GM12873 (cell line): ENCODE results near the gene POLK.

Experiments
- TF ChIP-seq, protein P1 (sequence below): IDR thresholded peaks from 2 replicates; pipeline ENCODE4 v1.5.1; 2012; ENCODE audit warnings: low read depth, mild to moderate bottlenecking, moderate library complexity, low read length, control low read depth; ENCODE audit not compliant: insufficient read depth; ENCODE audit errors: missing control alignments

The POLK gene

DNA sequence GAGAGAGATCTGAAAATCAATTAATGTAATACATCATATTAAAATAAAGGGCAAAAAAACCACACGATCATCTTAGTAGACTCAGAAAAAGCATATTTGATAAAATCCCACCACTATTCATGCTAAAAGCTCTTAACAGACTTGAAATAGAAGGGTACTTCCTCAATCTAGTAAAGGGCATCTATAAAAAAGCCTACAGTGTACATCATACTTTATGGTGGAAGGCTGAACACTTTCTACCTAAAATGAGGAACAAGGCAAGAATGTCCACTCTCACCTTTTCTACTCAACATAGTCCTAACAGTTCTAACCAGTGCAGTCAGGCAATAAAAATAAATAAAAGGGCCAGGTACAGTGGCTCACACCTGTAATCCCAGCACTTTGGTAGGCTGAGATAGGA is 38.9 kb downstream of the POLK start:
- TF ChIP-seq, protein P1, sequence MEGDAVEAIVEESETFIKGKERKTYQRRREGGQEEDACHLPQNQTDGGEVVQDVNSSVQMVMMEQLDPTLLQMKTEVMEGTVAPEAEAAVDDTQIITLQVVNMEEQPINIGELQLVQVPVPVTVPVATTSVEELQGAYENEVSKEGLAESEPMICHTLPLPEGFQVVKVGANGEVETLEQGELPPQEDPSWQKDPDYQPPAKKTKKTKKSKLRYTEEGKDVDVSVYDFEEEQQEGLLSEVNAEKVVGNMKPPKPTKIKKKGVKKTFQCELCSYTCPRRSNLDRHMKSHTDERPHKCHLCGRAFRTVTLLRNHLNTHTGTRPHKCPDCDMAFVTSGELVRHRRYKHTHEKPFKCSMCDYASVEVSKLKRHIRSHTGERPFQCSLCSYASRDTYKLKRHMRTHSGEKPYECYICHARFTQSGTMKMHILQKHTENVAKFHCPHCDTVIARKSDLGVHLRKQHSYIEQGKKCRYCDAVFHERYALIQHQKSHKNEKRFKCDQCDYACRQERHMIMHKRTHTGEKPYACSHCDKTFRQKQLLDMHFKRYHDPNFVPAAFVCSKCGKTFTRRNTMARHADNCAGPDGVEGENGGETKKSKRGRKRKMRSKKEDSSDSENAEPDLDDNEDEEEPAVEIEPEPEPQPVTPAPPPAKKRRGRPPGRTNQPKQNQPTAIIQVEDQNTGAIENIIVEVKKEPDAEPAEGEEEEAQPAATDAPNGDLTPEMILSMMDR: no peak

DNA sequence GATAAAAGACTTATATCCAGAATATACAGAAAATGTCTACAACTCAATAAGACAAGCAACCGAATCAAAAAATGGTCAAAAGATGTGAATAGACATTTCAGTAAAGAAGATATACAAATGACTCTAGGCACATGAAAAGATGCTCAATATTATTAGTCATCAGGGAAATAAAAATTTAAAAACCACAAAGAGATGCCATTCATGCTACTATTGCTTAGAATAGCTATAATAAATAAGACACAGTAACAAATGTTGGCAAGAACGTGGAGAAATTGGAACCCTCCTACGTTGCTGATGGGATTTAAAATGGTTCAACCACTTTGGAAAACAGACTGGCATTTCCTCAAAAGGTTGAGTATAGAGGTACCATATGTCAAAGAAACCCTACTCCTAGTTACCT is 39.8 kb downstream of the POLK start:
- TF ChIP-seq, protein P1: no peak

- TF ChIP-seq, protein P1: no peak
Observed at GRCh38 chr5:75552764-75553163, 41.1 kb downstream of the POLK start.

- TF ChIP-seq, protein P1: no peak
Observed at GRCh38 chr5:75553358-75553757, 41.7 kb downstream of the POLK start.

DNA sequence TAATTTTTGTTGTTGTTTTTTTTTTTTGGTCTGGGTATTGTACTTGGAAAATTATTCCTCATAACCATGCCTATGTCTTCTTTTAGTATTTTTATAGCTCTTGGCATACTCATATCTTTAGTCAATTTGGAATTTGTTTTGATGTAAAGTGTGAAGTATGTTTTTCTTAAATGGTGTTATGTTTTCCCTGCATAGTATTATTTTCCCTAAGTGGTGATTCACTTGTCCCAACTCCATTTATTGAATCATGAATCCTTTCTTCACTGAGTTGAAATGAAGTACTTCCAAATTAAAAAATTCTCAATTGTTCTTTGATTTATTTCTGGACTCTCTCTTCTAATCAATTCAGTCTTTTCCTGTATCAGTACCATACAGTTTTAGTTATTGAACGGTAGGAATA is 46.5 kb downstream of the POLK start:
- TF ChIP-seq, protein P1: no peak

- TF ChIP-seq, protein P1: no peak
Observed at GRCh38 chr5:75558981-75559632, 47.4 kb downstream of the POLK start.

DNA sequence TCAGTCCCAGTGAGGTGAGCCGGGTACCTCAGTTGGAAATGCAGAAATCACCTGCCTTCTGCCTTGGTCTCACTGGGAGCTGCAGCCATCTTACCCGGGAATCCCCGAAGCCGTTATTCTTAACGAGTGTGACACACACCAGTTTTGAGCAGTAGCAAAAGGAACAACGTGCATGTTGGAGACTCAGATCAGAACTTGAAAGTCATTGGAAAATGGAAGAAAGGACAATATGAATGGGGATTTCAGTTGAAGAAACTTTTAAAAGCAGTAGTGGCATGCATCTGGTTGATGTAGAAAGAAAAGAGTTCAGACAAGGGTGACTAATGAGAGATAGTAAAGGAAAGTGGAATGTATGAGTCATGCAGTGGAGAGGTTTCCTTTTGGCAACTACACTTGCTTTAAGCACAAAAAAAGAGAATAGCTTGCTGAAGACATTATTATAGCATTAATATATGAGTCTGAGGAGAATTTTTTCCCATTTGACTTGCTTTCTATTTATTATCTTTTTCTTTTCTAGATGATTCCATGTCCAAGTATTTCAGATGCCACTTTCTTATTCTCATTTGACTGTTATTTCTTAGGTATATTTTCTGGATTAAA is 55.1 kb downstream of the POLK start:
- TF ChIP-seq, protein P1: no peak
